GM23338 (cell line): ENCODE measurements around the gene RNF150. TPM values are rescaled to one million over a fixed set of nuclear protein-coding genes. Genes with fewer than 3 reads are reported as not detected.

ENCODE experiments used
- ATAC-seq: fragments of 200-7000 bp; cut with Tn5 transposase; 3 replicates; pipeline ENCODE4 v1.9.1; 2020
- DNase-seq: peaks from one replicate; pipeline ENCODE4 v3.0.0-alpha.2; 2015; ENCODE audit warnings: low spot score
- H2AFZ ChIP-seq: fragments of 200-600 bp; sonication (generic); 2 replicates; pipeline ENCODE4 v1.8.0; 2016; ENCODE audit warnings: antibody characterized with exemption, mild to moderate bottlenecking, moderate library complexity
- H3F3A ChIP-seq: fragments of 200-600 bp; sonication (generic); replicated peaks from 2 replicates; pipeline ENCODE4 v1.8.0; 2017; ENCODE audit warnings: antibody characterized with exemption, mixed run types, low read depth
- H3K27ac ChIP-seq: fragments of 200-600 bp; sonication (generic); 2 replicates; pipeline ENCODE4 v1.6.1; 2016; ENCODE audit warnings: low read depth
- H3K27me3 ChIP-seq: fragments of 200-600 bp; sonication (generic); 2 replicates; pipeline ENCODE4 v1.8.0; 2016; ENCODE audit warnings: mild to moderate bottlenecking, mixed run types, moderate library complexity; ENCODE audit not compliant: insufficient read depth
- H3K36me3 ChIP-seq: fragments of 200-600 bp; sonication (generic); 2 replicates; pipeline ENCODE4 v1.8.0; 2016; ENCODE audit warnings: mild to moderate bottlenecking; ENCODE audit not compliant: insufficient read depth
- H3K4me1 ChIP-seq: fragments of 200-600 bp; sonication (generic); 2 replicates; pipeline ENCODE4 v1.8.0; 2016; ENCODE audit warnings: mild to moderate bottlenecking, moderate library complexity; ENCODE audit not compliant: insufficient read depth
- H3K4me2 ChIP-seq: fragments of 200-600 bp; sonication (generic); 2 replicates; pipeline ENCODE4 v1.7.1; 2017; ENCODE audit warnings: mixed run types
- H3K4me3 ChIP-seq: fragments of 200-600 bp; sonication (generic); 2 replicates; pipeline ENCODE4 v1.6.1; 2016; ENCODE audit warnings: mixed run types
- H3K79me2 ChIP-seq: fragments of 200-600 bp; sonication (generic); replicated peaks from 2 replicates; pipeline ENCODE4 v1.8.0; 2017; ENCODE audit warnings: mild to moderate bottlenecking; ENCODE audit not compliant: insufficient read depth
- H3K9me2 ChIP-seq: fragments of 200-600 bp; sonication (generic); 2 replicates; pipeline ENCODE4 v1.8.0; 2017; ENCODE audit not compliant: insufficient read depth
- H4K20me1 ChIP-seq: fragments of 200-600 bp; sonication (generic); replicated peaks from 2 replicates; pipeline ENCODE4 v1.8.0; 2017; ENCODE audit warnings: mild to moderate bottlenecking; ENCODE audit not compliant: insufficient read depth
- H3K27ac Mint-ChIP-seq: 2 replicates; pipeline ENCODE4 v1.8.0; 2020; ENCODE audit warnings: inconsistent platforms, mild to moderate bottlenecking, moderate library complexity, mixed read lengths
- H3K27me3 Mint-ChIP-seq: 3 replicates; pipeline ENCODE4 v1.8.0; 2022; ENCODE audit warnings: low read depth, mild to moderate bottlenecking, moderate library complexity, mixed read lengths, inconsistent platforms; ENCODE audit not compliant: insufficient read depth, poor library complexity
- H3K36me3 Mint-ChIP-seq: 3 replicates; pipeline ENCODE4 v1.8.0; 2021; ENCODE audit warnings: low read depth, mild to moderate bottlenecking, inconsistent platforms, moderate library complexity, mixed read lengths
- H3K4me1 Mint-ChIP-seq: 3 replicates; pipeline ENCODE4 v1.8.0; 2020; ENCODE audit warnings: mild to moderate bottlenecking, inconsistent platforms, mixed read lengths
- H3K4me3 Mint-ChIP-seq: 3 replicates; pipeline ENCODE4 v1.8.0; 2021; ENCODE audit warnings: moderate library complexity, mild to moderate bottlenecking, inconsistent platforms, mixed read lengths
- H3K9me3 Mint-ChIP-seq: 3 replicates; pipeline ENCODE4 v1.8.0; 2020; ENCODE audit warnings: moderate library complexity, mild to moderate bottlenecking, inconsistent platforms, mixed read lengths
- CREB1 ChIP-seq: fragments of 250-450 bp; sonication (Bioruptor Pico); IDR thresholded peaks from 2 replicates; pipeline ENCODE4 v1.5.0; 2020; ENCODE audit warnings: low read depth, mild to moderate bottlenecking, moderate library complexity
- CTCF ChIP-seq, 2 experiments: fragments of 200-600 bp in 1 of 2; sonication (generic) in 1 of 2; conservative IDR thresholded peaks; 2 replicates each; pipeline versions ENCODE4 v1.5.1 to v1.6.1; 2016 to 2017; ENCODE audit warnings: antibody characterized with exemption in 2 of 2, low read depth in 2 of 2, mild to moderate bottlenecking in 2 of 2, moderate library complexity in 1 of 2
- ETS1 ChIP-seq: IDR thresholded peaks from 2 replicates; pipeline ENCODE4 v1.6.1; 2016; ENCODE audit warnings: antibody characterized with exemption
- EZH2 ChIP-seq: fragments of 200-600 bp; sonication (generic); IDR thresholded peaks from one replicate; pipeline ENCODE4 v1.8.0; 2017; ENCODE audit warnings: antibody characterized with exemption, mild to moderate bottlenecking, low read depth; ENCODE audit not compliant: unreplicated experiment
- EZH2phosphoT487 ChIP-seq: fragments of 200-600 bp; sonication (generic); IDR thresholded peaks from one replicate; pipeline ENCODE4 v1.8.1; 2018; ENCODE audit warnings: antibody characterized with exemption; ENCODE audit not compliant: unreplicated experiment
- JUNB ChIP-seq: IDR thresholded peaks from one replicate; pipeline ENCODE4 v1.6.1; 2016; ENCODE audit warnings: antibody characterized with exemption; ENCODE audit not compliant: unreplicated experiment
- NANOG ChIP-seq: IDR thresholded peaks from 2 replicates; pipeline ENCODE4 v1.6.1; 2016; ENCODE audit warnings: antibody characterized with exemption, borderline replicate concordance
- POLR2AphosphoS5 ChIP-seq: IDR thresholded peaks from 2 replicates; pipeline ENCODE4 v1.6.1; 2016; ENCODE audit warnings: antibody characterized with exemption, low read depth
- REST ChIP-seq: IDR thresholded peaks from one replicate; pipeline ENCODE4 v1.6.1; 2018; ENCODE audit warnings: antibody characterized with exemption; ENCODE audit not compliant: unreplicated experiment
- STAT1 ChIP-seq: IDR thresholded peaks from one replicate; pipeline ENCODE4 v1.6.1; 2016; ENCODE audit warnings: antibody characterized with exemption; ENCODE audit not compliant: unreplicated experiment
- ZNF114 ChIP-seq: fragments of 250-450 bp; sonication (Bioruptor Pico); IDR thresholded peaks from 2 replicates; pipeline ENCODE4 v1.5.0; 2020; ENCODE audit warnings: mild to moderate bottlenecking, moderate library complexity
- ZNF331 ChIP-seq: fragments of 250-450 bp; sonication (Bioruptor Pico); IDR thresholded peaks from 2 replicates; pipeline ENCODE4 v1.5.0; 2020; ENCODE audit warnings: low read depth, mild to moderate bottlenecking, moderate library complexity
- ZNF462 ChIP-seq: fragments of 250-450 bp; sonication (Bioruptor Pico); IDR thresholded peaks from 2 replicates; pipeline ENCODE4 v1.5.0; 2020; ENCODE audit warnings: mild to moderate bottlenecking, moderate library complexity
- polyA plus RNA-seq: library from polyadenylated mRNA; unstranded; fragments of >200 nt; fragmentation: Nextera tagmentation; extraction: Ambion mirVana; gene quantifications from 2 replicates; pipeline ENCODE4 v1.2.1, GENCODE V29; 2016
- total RNA-seq: library from RNA; depleted of rRNA; stranded (reverse); fragments of >200 nt; shearing (Covaris generic); gene quantifications from 2 replicates; pipeline ENCODE4 v1.2.3, GENCODE V29; 2014

RNF150 gene
- total and polyA plus RNA-seq, 2 experiments from 2014 or later, result 1.3 to 6.1 TPM

GRCh38 chr4:141006242-141006802, 126.9 kb downstream of the RNF150 start:
- H3K36me3 ChIP-seq, result no peaks in the 10 kb centered on the region
- Mint-ChIP-seq H3K4me1 (no peaks in the 10 kb centered on the region), H3K27me3 (no peaks in the 10 kb centered on the region), H3K4me3 (no peak overlapping the region), H3K36me3 (no peaks in the 10 kb centered on the region), H3K9me3 (0 out of 3 replicates have a peak, but pooled peaks cover 5% of the 10 kb centered on the region), H3K27ac (no peak overlapping the region)
- H2AFZ ChIP-seq, result no peak overlapping the region
- TF ChIP-seq ZNF114 (CRISPR knock-in tag), result no peak
- TF ChIP-seq CREB1 (CRISPR knock-in tag), result no peak
- no peak for TF ChIP-seq REST
- TF ChIP-seq CTCF (conservative IDR thresholded peaks at IDR 0.05; ENCODE audit: low read depth in 2 of 2), result no peak
- no peak for TF ChIP-seq ZNF462 (CRISPR knock-in tag)
- TF ChIP-seq NANOG, result no peak
- TF ChIP-seq EZH2, result no peak
- TF ChIP-seq ZNF331 (CRISPR knock-in tag), result no peak
- TF ChIP-seq EZH2phosphoT487, result no peak
- TF ChIP-seq ETS1, result no peak
- TF ChIP-seq JUNB, result no peak
- TF ChIP-seq POLR2AphosphoS5, result no peak
- no peak for TF ChIP-seq STAT1
- no peaks in the 10 kb centered on the region for H3K27me3 ChIP-seq
- ATAC-seq, result no peak
- no peaks in the 10 kb centered on the region for H3K4me1 ChIP-seq
- H3K9me2 ChIP-seq, result 0 out of 2 replicates have a peak, but pooled peaks cover 3% of the 10 kb centered on the region
- no peaks in the 10 kb centered on the region for H3F3A ChIP-seq
- DNase-seq, result no peak
- no peaks in the 10 kb centered on the region for H4K20me1 ChIP-seq
- H3K79me2 ChIP-seq, result no peaks in the 10 kb centered on the region
- H3K27ac ChIP-seq, result no peak overlapping the region
- no peak overlapping the region for H3K4me3 ChIP-seq
- no peak overlapping the region for H3K4me2 ChIP-seq
